Breast epithelium (tissue), 4 donors: ENCODE data around the gene STK17A. TPM values are rescaled to one million over a fixed set of nuclear protein-coding genes. Genes with fewer than 3 reads are reported as not detected.

ENCODE experiments used
- DNase-seq, 2 donors: peaks; one replicate each; pipeline ENCODE4 v3.0.0-alpha.2; 2019; ENCODE audit warnings: low spot score in 2 of 2
- H3K27ac ChIP-seq, 2 donors: fragments of 200-600 bp; sonication (generic) in 1 of 2; one replicate each; pipeline ENCODE4 v1.5.1; 2016 to 2019; ENCODE audit warnings: mild to moderate bottlenecking in 1 of 2
- H3K27me3 ChIP-seq, 2 donors: fragments of 200-600 bp; sonication (generic) in 1 of 2; one replicate each; pipeline versions ENCODE4 v1.5.1 to v1.6.0; 2017 to 2019; ENCODE audit warnings: control low read depth in 1 of 2, mild to moderate bottlenecking in 1 of 2
- H3K36me3 ChIP-seq: fragments of 200-600 bp; one replicate; pipeline ENCODE4 v1.5.1; 2019
- H3K4me1 ChIP-seq, 2 donors: fragments of 200-600 bp; sonication (generic); one replicate each; pipeline ENCODE4 v1.5.1; 2016 to 2019; ENCODE audit warnings: control low read depth in 1 of 2
- H3K4me3 ChIP-seq, 3 donors: fragments of 200-600 bp; sonication (generic); 1 replicate in 2 of 3; 2 replicates in 1 of 3; pipeline ENCODE4 v1.5.1; 2016 to 2019; ENCODE audit warnings: mild to moderate bottlenecking in 3 of 3, moderate library complexity in 2 of 3
- H3K9me3 ChIP-seq, 2 donors: fragments of 200-600 bp; sonication (generic) in 1 of 2; one replicate each; pipeline ENCODE4 v1.5.1; 2016 to 2019; ENCODE audit warnings: control low read depth in 1 of 2
- POLR2A ChIP-seq: fragments of 450-650 bp; IDR thresholded peaks from one replicate; pipeline ENCODE4 v1.6.1; 2016; ENCODE audit warnings: antibody characterized with exemption, mild to moderate bottlenecking, moderate library complexity
- POLR2AphosphoS5 ChIP-seq, 3 donors: sonication (generic); formaldehyde crosslinking; IDR thresholded peaks; one replicate each; pipeline ENCODE4 v1.6.1; 2017; ENCODE audit warnings: antibody characterized with exemption in 3 of 3
- intact Hi-C: fragments of 100-400 bp; cut with DNase I; formaldehyde crosslinking; loops from one replicate; pipeline ENCODE4 v1.15.1; 2023; ENCODE audit warnings: low total_unique reads
- total RNA-seq, 3 donors: library from RNA; depleted of rRNA; stranded (reverse); fragments of >200 nt; gene quantifications; one replicate each; pipeline ENCODE4 v1.1.0, GENCODE V29; 2016
- TF ChIP-seq, protein P1 (sequence below), 3 donors: fragments of 450-650 bp; IDR thresholded peaks; one replicate each; pipeline ENCODE4 v1.5.1; 2016 to 2017; ENCODE audit warnings: antibody characterized with exemption in 3 of 3, mild to moderate bottlenecking in 3 of 3, moderate library complexity in 3 of 3

Gene STK17A
- total RNA-seq, 3 donors from 2014 or later, result 13.3 to 24.3 (median 24.1) TPM

GRCh38 chr7:43619213-43620012, 36.5 kb downstream of the STK17A start:
- H3K9me3 ChIP-seq, result no peaks in the 10 kb centered on the region
- H3K27ac ChIP-seq, result no peak overlapping the region
- no peak for DNase-seq
- TF ChIP-seq, protein P1, sequence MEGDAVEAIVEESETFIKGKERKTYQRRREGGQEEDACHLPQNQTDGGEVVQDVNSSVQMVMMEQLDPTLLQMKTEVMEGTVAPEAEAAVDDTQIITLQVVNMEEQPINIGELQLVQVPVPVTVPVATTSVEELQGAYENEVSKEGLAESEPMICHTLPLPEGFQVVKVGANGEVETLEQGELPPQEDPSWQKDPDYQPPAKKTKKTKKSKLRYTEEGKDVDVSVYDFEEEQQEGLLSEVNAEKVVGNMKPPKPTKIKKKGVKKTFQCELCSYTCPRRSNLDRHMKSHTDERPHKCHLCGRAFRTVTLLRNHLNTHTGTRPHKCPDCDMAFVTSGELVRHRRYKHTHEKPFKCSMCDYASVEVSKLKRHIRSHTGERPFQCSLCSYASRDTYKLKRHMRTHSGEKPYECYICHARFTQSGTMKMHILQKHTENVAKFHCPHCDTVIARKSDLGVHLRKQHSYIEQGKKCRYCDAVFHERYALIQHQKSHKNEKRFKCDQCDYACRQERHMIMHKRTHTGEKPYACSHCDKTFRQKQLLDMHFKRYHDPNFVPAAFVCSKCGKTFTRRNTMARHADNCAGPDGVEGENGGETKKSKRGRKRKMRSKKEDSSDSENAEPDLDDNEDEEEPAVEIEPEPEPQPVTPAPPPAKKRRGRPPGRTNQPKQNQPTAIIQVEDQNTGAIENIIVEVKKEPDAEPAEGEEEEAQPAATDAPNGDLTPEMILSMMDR (IDR thresholded peaks at IDR 0.05), result no peak
- no peak for TF ChIP-seq POLR2A
- TF ChIP-seq POLR2AphosphoS5 (IDR thresholded peaks at IDR 0.05), result no peak
- H3K4me3 ChIP-seq, result no peak overlapping the region
- intact Hi-C loops, result no loop called here
- H3K4me1 ChIP-seq, result no peaks in the 10 kb centered on the region
- H3K27me3 ChIP-seq, result no peaks in the 10 kb centered on the region
- no peaks in the 10 kb centered on the region for H3K36me3 ChIP-seq

DNA sequence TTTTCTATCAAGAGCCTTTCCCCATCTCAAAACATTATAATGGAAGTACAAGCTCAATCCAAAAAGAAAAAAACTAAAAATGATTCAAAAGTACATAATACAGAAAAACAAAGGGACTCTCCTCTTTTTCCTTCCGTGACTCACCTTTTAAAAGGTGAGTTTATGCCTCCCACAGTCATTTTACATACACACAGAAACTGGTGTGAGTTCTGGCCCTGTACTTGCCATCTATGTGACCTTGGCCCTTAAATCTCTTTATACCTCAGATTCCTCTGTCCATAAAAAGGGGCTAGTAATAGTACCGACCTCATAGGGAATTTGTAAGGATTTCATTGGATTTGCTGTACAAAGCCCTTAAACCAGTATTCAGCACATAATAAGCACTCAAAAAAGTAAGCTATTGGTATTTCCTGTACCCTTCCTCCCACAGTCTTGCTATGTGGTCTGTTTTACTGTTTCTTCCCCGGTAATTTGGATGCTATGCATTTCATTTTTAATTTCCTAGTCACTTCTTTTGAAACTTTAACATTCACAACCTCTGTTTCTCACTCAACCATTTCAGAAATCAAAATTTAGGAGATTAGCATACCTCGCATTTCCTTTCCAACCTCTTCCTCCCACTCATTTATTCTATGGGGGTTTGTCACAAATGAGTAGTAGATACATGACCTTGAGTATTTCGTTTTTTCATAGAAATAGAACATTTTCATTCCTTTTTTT, 39.0 kb downstream of the STK17A start:
- no peaks in the 10 kb centered on the region for H3K36me3 ChIP-seq
- H3K27me3 ChIP-seq, result no peaks in the 10 kb centered on the region
- TF ChIP-seq POLR2AphosphoS5 (IDR thresholded peaks at IDR 0.05) (no peak), POLR2A (no peak)
- TF ChIP-seq, protein P1 (IDR thresholded peaks at IDR 0.05), result no peak
- H3K9me3 ChIP-seq, result no peaks in the 10 kb centered on the region
- no peaks in the 10 kb centered on the region for H3K4me1 ChIP-seq
- H3K4me3 ChIP-seq, result no peak overlapping the region
- DNase-seq, result no peak
- H3K27ac ChIP-seq, result no peak overlapping the region
- intact Hi-C loops, result no loop called here

GRCh38 chr7:43624156-43624555, 41.2 kb downstream of the STK17A start:
- no peaks in the 10 kb centered on the region for H3K36me3 ChIP-seq
- H3K9me3 ChIP-seq, result no peaks in the 10 kb centered on the region
- no peaks in the 10 kb centered on the region for H3K27me3 ChIP-seq
- H3K4me3 ChIP-seq, result no peak overlapping the region
- H3K27ac ChIP-seq, result peak overlapping the region in 1 of 2 donors; percentile 18
- intact Hi-C loops, result no loop called here
- no peak for DNase-seq
- TF ChIP-seq, protein P1 (IDR thresholded peaks at IDR 0.05), result no peak
- TF ChIP-seq POLR2AphosphoS5 (IDR thresholded peaks at IDR 0.05) (no peak), POLR2A (no peak)
- no peaks in the 10 kb centered on the region for H3K4me1 ChIP-seq

GRCh38 chr7:43625453-43625852, 42.5 kb downstream of the STK17A start:
- Histone ChIP-seq H3K27me3 (no peaks in the 10 kb centered on the region), H3K9me3 (no peaks in the 10 kb centered on the region), H3K4me1 (no peaks in the 10 kb centered on the region), H3K4me3 (no peak overlapping the region), H3K27ac (no peak overlapping the region), H3K36me3 (no peaks in the 10 kb centered on the region)
- intact Hi-C loops, result no loop called here
- DNase-seq, result no peak
- TF ChIP-seq, protein P1 (IDR thresholded peaks at IDR 0.05), result no peak
- TF ChIP-seq POLR2AphosphoS5 (IDR thresholded peaks at IDR 0.05) (no peak), POLR2A (no peak)

DNA sequence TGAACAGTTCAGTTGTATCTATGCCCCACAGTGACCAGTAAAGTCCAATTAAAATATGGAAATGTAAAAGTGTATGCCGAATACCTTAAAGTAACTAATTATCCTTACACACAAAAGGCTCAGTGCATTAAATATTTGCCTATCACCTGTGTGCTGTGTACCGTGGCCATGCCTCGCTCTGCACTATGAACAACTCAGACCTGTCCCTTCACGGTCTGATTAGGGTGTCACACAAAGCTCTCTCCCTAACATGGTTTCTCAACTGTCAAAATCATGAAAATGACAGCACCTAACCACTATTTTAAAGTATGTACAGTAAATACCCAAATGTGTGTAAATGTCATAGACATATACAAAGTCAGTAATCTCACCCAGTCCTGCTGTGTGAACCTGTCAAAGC, 43.1 kb downstream of the STK17A start:
- Histone ChIP-seq H3K27me3 (no peaks in the 10 kb centered on the region), H3K4me3 (no peak overlapping the region), H3K27ac (no peak overlapping the region), H3K4me1 (no peaks in the 10 kb centered on the region), H3K36me3 (no peaks in the 10 kb centered on the region), H3K9me3 (no peaks in the 10 kb centered on the region)
- intact Hi-C loops, result no loop called here
- TF ChIP-seq, protein P1 (IDR thresholded peaks at IDR 0.05), result no peak
- TF ChIP-seq POLR2A (no peak), POLR2AphosphoS5 (IDR thresholded peaks at IDR 0.05) (no peak)
- DNase-seq, result no peak
